T-cell (primary cell): ENCODE data around the gene MYRF. TPM values are rescaled to one million over a fixed set of nuclear protein-coding genes. Genes with fewer than 3 reads are reported as not detected.
A peak's percentile ranks its signal among the peaks of the same experiment; 100 is the strongest.

Experiments
- ATAC-seq, 4 experiments: fragments of 200-7000 bp in 3 of 4; fragments of 150-1000 bp in 1 of 4; cut with Tn5 transposase; replicated peaks in 1 of 4; 1 replicate in 3 of 4; 2 replicates in 1 of 4; pipeline ENCODE4 v1.10.0; 2021; ENCODE audit warnings: moderate library complexity in 3 of 4, mild to moderate bottlenecking in 2 of 4, moderate number of reproducible peaks in 1 of 4
- CTCF ChIA-PET, 2 donors: fragments of 300-600 bp; sonication (Branson Sonifier 250); formaldehyde crosslinking; loops; one replicate each; lab custom pipeline; 2022; ENCODE audit warnings: antibody characterized with exemption in 2 of 2; lab: Charles Lee
- POLR2A ChIA-PET, 2 donors: fragments of 300-600 bp; sonication (Branson Sonifier 250); formaldehyde crosslinking; loops; one replicate each; lab custom pipeline; 2022; ENCODE audit warnings: antibody characterized with exemption in 2 of 2; lab: Charles Lee
- DNase-seq, 35 experiments: peaks; one replicate each; pipeline versions ENCODE4 v3.0.0 to v3.0.0-alpha.2; 2013 to 2023
- H3K27ac ChIP-seq: one replicate; pipeline ENCODE4 v1.5.1; 2013; ENCODE audit warnings: low read length
- H3K27me3 ChIP-seq, 2 experiments: replicated peaks in 1 of 2; 1 replicate in 1 of 2; 2 replicates in 1 of 2; pipeline versions ENCODE4 v1.6.1 to v1.7.0; 2013; ENCODE audit warnings: low read length in 1 of 2, mixed read lengths in 1 of 2; ENCODE audit not compliant: control insufficient read depth in 2 of 2, insufficient read depth in 2 of 2; ENCODE audit errors: extremely low read depth in 1 of 2
- H3K36me3 ChIP-seq, 2 donors: 1 replicate in 1 of 2; 2 replicates in 1 of 2; pipeline versions ENCODE4 v1.6.1 to v1.7.0; 2013; ENCODE audit warnings: low read length in 1 of 2; ENCODE audit not compliant: control insufficient read depth in 2 of 2, insufficient read depth in 1 of 2; ENCODE audit errors: extremely low read depth in 1 of 2
- H3K4me1 ChIP-seq, 2 experiments: 1 replicate in 1 of 2; 2 replicates in 1 of 2; pipeline versions ENCODE4 v1.6.1 to v1.7.0; 2013; ENCODE audit warnings: low read length in 2 of 2, mixed read lengths in 1 of 2; ENCODE audit not compliant: insufficient read depth in 2 of 2, control insufficient read depth in 1 of 2; ENCODE audit errors: extremely low read depth in 1 of 2
- H3K4me3 ChIP-seq, 2 donors: 1 replicate in 1 of 2; 2 replicates in 1 of 2; pipeline versions ENCODE4 v1.5.1 to v1.7.0; 2013; ENCODE audit warnings: mild to moderate bottlenecking in 2 of 2, low read length in 1 of 2, moderate library complexity in 1 of 2; ENCODE audit not compliant: control insufficient read depth in 1 of 2; ENCODE audit errors: extremely low read depth in 1 of 2
- H3K9me3 ChIP-seq: 2 replicates; pipeline ENCODE4 v1.7.0; 2013
- H3K27ac Mint-ChIP-seq, 2 donors: one replicate each; pipeline ENCODE4 v1.8.0; 2020 to 2021; ENCODE audit warnings: mild to moderate bottlenecking in 2 of 2, mixed read lengths in 2 of 2
- H3K27me3 Mint-ChIP-seq, 2 donors: one replicate each; pipeline ENCODE4 v1.8.0; 2021 to 2022; ENCODE audit warnings: mixed read lengths in 2 of 2
- H3K36me3 Mint-ChIP-seq: one replicate; pipeline ENCODE4 v1.8.0; 2021; ENCODE audit warnings: mixed read lengths
- H3K4me1 Mint-ChIP-seq, 3 donors: one replicate each; pipeline ENCODE4 v1.8.0; 2020 to 2022; ENCODE audit warnings: mixed read lengths in 3 of 3, mild to moderate bottlenecking in 1 of 3
- H3K4me3 Mint-ChIP-seq, 3 donors: one replicate each; pipeline ENCODE4 v1.8.0; 2020 to 2022; ENCODE audit warnings: mild to moderate bottlenecking in 3 of 3, mixed read lengths in 3 of 3, moderate library complexity in 3 of 3
- H3K9me3 Mint-ChIP-seq, 3 donors: one replicate each; pipeline ENCODE4 v1.8.0; 2020 to 2022; ENCODE audit warnings: mixed read lengths in 3 of 3
- WGBS: methylation state at CpG from one replicate; pipeline ENCODE4 v1.1.5; 2013; ENCODE audit warnings: missing lambda C conversion rate; ENCODE audit not compliant: insufficient coverage; 5-methylcytosine and 5-hydroxymethylcytosine counted together
- total RNA-seq, 35 experiments: library from RNA in 6 of 35; stranded (reverse) in 6 of 35; fragments of 120-200 nt in 1 of 35; gene quantifications; one replicate each; pipeline versions ENCODE4 v1.2.1 to v1.2.4 and lab custom pipeline; 2013 to 2026

MYRF gene
- total RNA-seq, 5 donors from 2014 or later (not counting 1 experiment from before 2014, with no cell fraction given): 0.95 to 4.9 (median 1.5) TPM

GRCh38 chr11:61757213-61757862, 4.9 kb downstream of the MYRF start:
- Histone ChIP-seq H3K36me3 (no peaks in the 10 kb centered on the region), H3K9me3 (no peaks in the 10 kb centered on the region), H3K27me3 (peaks cover 0 to 31% of the 10 kb centered on the region in 2 experiments), H3K4me1 (peaks cover 0 to 22% of the 10 kb centered on the region in 2 experiments), H3K4me3 (no peak overlapping the region), H3K27ac (no peak overlapping the region)
- ChIA-PET POLR2A (no interaction called here), CTCF (interaction anchor here in 1 of 2 donors (0.6 kb wide), 1 partner anchor 351 kb away, joined by 3 read pairs; no protein-coding TSS in a partner anchor)
- Mint-ChIP-seq H3K36me3 (no peaks in the 10 kb centered on the region), H3K27me3 (peaks cover 14 to 22% of the 10 kb centered on the region in 2 donors), H3K4me1 (peaks cover 5 to 23% (median 18%) of the 10 kb centered on the region in 3 donors), H3K4me3 (no peak overlapping the region), H3K9me3 (no peaks in the 10 kb centered on the region), H3K27ac (peak overlapping the region in 1 of 2 donors; percentile 30)
- DNase-seq (no peak), ATAC-seq (no peak)
- WGBS: 81% methylated on average over 7 of the region's 15 CpGs

GRCh38 chr11:61760946-61761345, 8.5 kb downstream of the MYRF start:
- peaks cover 0 to 19% of the 10 kb centered on the region in 2 experiments for H3K27me3 ChIP-seq
- no peaks in the 10 kb centered on the region for H3K36me3 Mint-ChIP-seq
- DNase-seq (no peak), ATAC-seq (no peak)
- ChIA-PET POLR2A (no interaction called here), CTCF (no interaction called here)
- H3K36me3 ChIP-seq: no peaks in the 10 kb centered on the region
- peaks cover 6 to 10% of the 10 kb centered on the region in 2 donors for H3K27me3 Mint-ChIP-seq
- H3K27ac Mint-ChIP-seq: no peak overlapping the region
- no peaks in the 10 kb centered on the region for H3K9me3 Mint-ChIP-seq
- no peaks in the 10 kb centered on the region for H3K9me3 ChIP-seq
- H3K4me3 ChIP-seq: no peak overlapping the region
- peaks cover 0 to 12% (median 6%) of the 10 kb centered on the region in 3 donors for H3K4me1 Mint-ChIP-seq
- H3K27ac ChIP-seq: no peak overlapping the region
- peaks cover 0 to 8% of the 10 kb centered on the region in 2 experiments for H3K4me1 ChIP-seq
- no peak overlapping the region for H3K4me3 Mint-ChIP-seq
- 87% methylated on average over 9 of the region's 13 CpGs for WGBS

GRCh38 chr11:61761440-61762222, 9.2 kb downstream of the MYRF start:
- H3K4me3 Mint-ChIP-seq: no peak overlapping the region
- Histone ChIP-seq H3K36me3 (no peaks in the 10 kb centered on the region), H3K9me3 (no peaks in the 10 kb centered on the region), H3K4me3 (no peak overlapping the region), H3K27me3 (peaks cover 0 to 19% of the 10 kb centered on the region in 2 experiments), H3K4me1 (peaks cover 0 to 2% of the 10 kb centered on the region in 2 experiments), H3K27ac (no peak overlapping the region)
- H3K4me1 Mint-ChIP-seq: peaks cover 0 to 5% (median under 1%) of the 10 kb centered on the region in 3 donors
- no peaks in the 10 kb centered on the region for H3K9me3 Mint-ChIP-seq
- POLR2A ChIA-PET: no interaction called here
- no peak overlapping the region for H3K27ac Mint-ChIP-seq
- WGBS: 90% methylated on average over 6 of the region's 11 CpGs
- no peaks in the 10 kb centered on the region for H3K36me3 Mint-ChIP-seq
- ATAC-seq (no peak), DNase-seq (no peak)
- CTCF ChIA-PET: no interaction called here
- peaks cover 6 to 10% of the 10 kb centered on the region in 2 donors for H3K27me3 Mint-ChIP-seq

DNA sequence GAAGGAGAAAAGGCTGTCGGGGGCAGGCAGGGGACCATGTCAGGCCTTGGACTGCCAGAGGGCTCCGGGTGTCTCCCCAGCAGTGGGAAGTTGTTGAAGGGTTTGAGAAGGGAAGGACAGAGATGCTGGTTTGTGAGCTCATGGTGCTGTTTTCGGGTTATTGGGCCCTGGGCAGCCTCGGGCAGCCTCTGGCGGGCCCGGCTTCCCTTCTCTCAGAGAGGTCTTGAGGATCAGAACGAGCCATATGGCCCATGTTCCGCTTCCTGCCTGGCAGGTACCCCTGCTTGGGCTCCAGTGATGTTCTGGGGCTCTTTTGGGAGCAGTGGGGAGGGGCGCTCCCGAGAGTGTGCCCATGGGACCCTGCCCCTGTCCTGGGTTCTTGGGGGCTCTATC, 9.8 kb downstream of the MYRF start:
- H3K36me3 Mint-ChIP-seq: no peaks in the 10 kb centered on the region
- no peak overlapping the region for H3K27ac ChIP-seq
- CTCF ChIA-PET: no interaction called here
- H3K4me3 ChIP-seq: no peak overlapping the region
- no peaks in the 10 kb centered on the region for H3K36me3 ChIP-seq
- ATAC-seq (no peak), DNase-seq (no peak)
- no peak overlapping the region for H3K4me3 Mint-ChIP-seq
- no peak overlapping the region for H3K27ac Mint-ChIP-seq
- H3K9me3 Mint-ChIP-seq: no peaks in the 10 kb centered on the region
- POLR2A ChIA-PET: no interaction called here
- peaks cover 6 to 10% of the 10 kb centered on the region in 2 donors for H3K27me3 Mint-ChIP-seq
- no peaks in the 10 kb centered on the region for H3K4me1 ChIP-seq
- H3K27me3 ChIP-seq: peaks cover 0 to 19% of the 10 kb centered on the region in 2 experiments
- peaks cover 0 to under 1% (median 0%) of the 10 kb centered on the region in 3 donors for H3K4me1 Mint-ChIP-seq
- no peaks in the 10 kb centered on the region for H3K9me3 ChIP-seq
- 62% methylated on average over 7 of the region's 10 CpGs for WGBS

DNA sequence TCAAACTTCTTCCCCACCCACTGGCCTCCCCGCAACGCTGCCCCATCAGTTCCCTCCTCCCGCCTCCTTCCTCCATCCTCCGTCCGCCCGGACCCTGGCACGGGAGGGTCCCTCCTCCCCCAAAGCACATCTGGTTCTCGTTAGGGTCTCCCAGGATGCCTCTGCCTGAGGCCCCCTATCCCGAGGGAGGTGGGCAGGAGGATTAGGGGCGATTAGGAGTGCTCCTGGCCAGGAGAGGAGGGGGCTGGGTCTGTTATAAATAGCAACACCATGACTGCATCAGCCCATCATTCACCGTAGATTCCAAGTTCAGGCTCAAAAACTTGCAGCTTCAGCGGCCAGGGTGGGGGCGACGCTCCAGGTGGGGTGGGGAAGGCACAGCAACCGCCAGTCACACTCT, 10.4 kb downstream of the MYRF start:
- POLR2A ChIA-PET: no interaction called here
- H3K4me3 Mint-ChIP-seq: no peak overlapping the region
- Histone ChIP-seq H3K27me3 (peaks cover 0 to 19% of the 10 kb centered on the region in 2 experiments), H3K36me3 (no peaks in the 10 kb centered on the region), H3K4me1 (no peaks in the 10 kb centered on the region), H3K27ac (no peak overlapping the region), H3K4me3 (no peak overlapping the region), H3K9me3 (no peaks in the 10 kb centered on the region)
- no peaks in the 10 kb centered on the region for H3K36me3 Mint-ChIP-seq
- no peaks in the 10 kb centered on the region for H3K9me3 Mint-ChIP-seq
- ATAC-seq (no peak), DNase-seq (no peak)
- no peak overlapping the region for H3K27ac Mint-ChIP-seq
- 71% methylated on average over 4 of the region's 15 CpGs for WGBS
- H3K27me3 Mint-ChIP-seq: peaks cover 6 to 10% of the 10 kb centered on the region in 2 donors
- CTCF ChIA-PET: interaction anchor here in 1 of 2 donors (0.6 kb wide), 1 partner anchor 90 kb away, joined by 3 read pairs; no protein-coding TSS in a partner anchor
- no peaks in the 10 kb centered on the region for H3K4me1 Mint-ChIP-seq

DNA sequence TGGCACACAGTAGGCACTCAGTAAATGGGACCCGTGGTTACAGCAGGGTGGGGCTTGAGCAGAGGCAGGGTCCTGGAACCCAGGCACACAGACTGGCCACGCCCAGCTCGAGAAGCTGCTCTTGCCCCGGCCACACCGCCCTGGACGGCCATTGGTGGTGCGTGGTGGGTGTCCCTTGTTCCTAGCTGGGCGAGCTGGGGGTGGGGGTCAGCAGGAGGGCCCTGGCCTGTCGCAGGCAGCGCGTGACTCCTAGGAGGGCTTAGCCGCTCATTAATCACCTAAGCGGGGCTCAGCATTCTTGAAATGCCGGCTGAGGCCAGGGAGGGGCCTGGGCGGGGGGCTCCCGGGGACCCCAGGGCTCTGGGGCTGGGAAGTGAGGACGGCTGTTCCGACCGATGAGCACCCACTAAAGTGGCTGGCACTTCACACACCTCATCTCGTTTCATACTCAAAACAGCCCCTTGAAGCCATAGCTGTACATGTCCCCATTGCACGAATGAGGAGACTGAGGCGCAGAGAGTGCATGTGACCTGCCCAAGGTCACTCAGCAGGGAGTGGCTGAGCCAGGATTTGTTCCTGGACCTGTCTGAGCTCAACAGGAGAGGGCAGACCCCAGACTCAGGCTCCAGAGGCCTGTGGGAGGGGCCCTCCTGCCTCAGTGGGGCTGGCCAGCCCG, 11.6 kb downstream of the MYRF start:
- WGBS: 83% methylated on average over 17 of the region's 23 CpGs
- DNase-seq (no peak), ATAC-seq (no peak)
- Histone ChIP-seq H3K9me3 (no peaks in the 10 kb centered on the region), H3K36me3 (no peaks in the 10 kb centered on the region), H3K27ac (no peak overlapping the region), H3K4me3 (no peak overlapping the region), H3K27me3 (peaks cover 0 to 19% of the 10 kb centered on the region in 2 experiments), H3K4me1 (no peaks in the 10 kb centered on the region)
- Mint-ChIP-seq H3K27ac (no peak overlapping the region), H3K4me3 (no peak overlapping the region), H3K4me1 (no peaks in the 10 kb centered on the region), H3K9me3 (no peaks in the 10 kb centered on the region), H3K27me3 (peaks cover 6 to 10% of the 10 kb centered on the region in 2 donors), H3K36me3 (no peaks in the 10 kb centered on the region)
- POLR2A ChIA-PET: no interaction called here
- CTCF ChIA-PET: no interaction called here
